ENCODE data around the gene HLA-DQB1. TPM values are rescaled to one million over a fixed set of nuclear protein-coding genes. Genes with fewer than 3 reads are reported as not detected.

The HLA-DQB1 gene
- total and polyA plus RNA-seq, 2 donors (not counting 3 experiments of a cell fraction or from before 2014, with no cell fraction given), result not detected

DNA sequence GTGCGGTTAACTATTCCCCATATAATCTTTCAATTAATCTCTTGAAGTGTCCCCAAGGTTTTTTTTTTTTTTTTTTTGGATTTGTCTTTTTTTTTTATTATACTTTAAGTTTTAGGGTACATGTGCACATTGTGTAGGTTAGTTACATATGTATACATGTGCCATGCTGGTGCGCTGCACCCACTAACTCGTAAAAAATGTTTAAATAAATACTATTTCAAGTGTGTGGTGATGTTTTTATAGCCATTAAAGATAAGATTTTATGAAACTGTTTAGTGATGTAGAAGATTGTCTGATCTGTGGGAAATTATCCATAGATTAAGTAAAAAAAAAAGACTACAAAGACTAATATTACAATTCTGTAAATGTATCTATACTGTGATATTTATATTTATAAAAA, 41.9 kb downstream of the HLA-DQB1 start:
- ChIA-PET CTCF (interaction anchor here (0.6 to 1.0 kb wide), 2 partner anchors 244 to 695 kb away, joined by 4 to 5 read pairs; no protein-coding TSS in a partner anchor), POLR2A (no interaction called here)
- H3K9me3 ChIP-seq (replicated peaks; ENCODE audit: control insufficient read depth, insufficient read depth, low read length), result no peaks in the 10 kb centered on the region
- H2AFZ ChIP-seq (ENCODE audit: low read depth, low read length), result no peak overlapping the region
- H3K4me2 ChIP-seq (ENCODE audit: insufficient read depth, low read length), result no peak overlapping the region
- no peak overlapping the region for H3K27ac ChIP-seq (ENCODE audit: insufficient read depth, low read depth, low read length)
- H3K4me1 ChIP-seq (ENCODE audit: control insufficient read depth, extremely low read depth, insufficient read depth, low read length), result no peaks in the 10 kb centered on the region
- no peak overlapping the region for H3K9ac ChIP-seq (replicated peaks; ENCODE audit: extremely low read depth, insufficient read depth, low read length)
- TF ChIP-seq MYC (IDR thresholded peaks at IDR 0.05; ENCODE audit: low read depth, low read length) (no peak), FOS (IDR thresholded peaks at IDR 0.05; ENCODE audit: borderline replicate concordance, insufficient read depth, low read length) (no peak), POLR2AphosphoS5 (IDR thresholded peaks at IDR 0.05; ENCODE audit: insufficient read depth, low read depth, low read length) (no peak), POLR2A (IDR thresholded peaks at IDR 0.05; ENCODE audit: low read depth, low read length) (no peak), JUN (IDR thresholded peaks at IDR 0.05; ENCODE audit: borderline replicate concordance, insufficient read depth, insufficient read length, low read depth) (no peak)
- TF ChIP-seq, protein P1, sequence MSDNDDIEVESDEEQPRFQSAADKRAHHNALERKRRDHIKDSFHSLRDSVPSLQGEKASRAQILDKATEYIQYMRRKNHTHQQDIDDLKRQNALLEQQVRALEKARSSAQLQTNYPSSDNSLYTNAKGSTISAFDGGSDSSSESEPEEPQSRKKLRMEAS (IDR thresholded peaks at IDR 0.05; ENCODE audit: insufficient read depth, insufficient read length), result no peak
- TF ChIP-seq, protein P2, sequence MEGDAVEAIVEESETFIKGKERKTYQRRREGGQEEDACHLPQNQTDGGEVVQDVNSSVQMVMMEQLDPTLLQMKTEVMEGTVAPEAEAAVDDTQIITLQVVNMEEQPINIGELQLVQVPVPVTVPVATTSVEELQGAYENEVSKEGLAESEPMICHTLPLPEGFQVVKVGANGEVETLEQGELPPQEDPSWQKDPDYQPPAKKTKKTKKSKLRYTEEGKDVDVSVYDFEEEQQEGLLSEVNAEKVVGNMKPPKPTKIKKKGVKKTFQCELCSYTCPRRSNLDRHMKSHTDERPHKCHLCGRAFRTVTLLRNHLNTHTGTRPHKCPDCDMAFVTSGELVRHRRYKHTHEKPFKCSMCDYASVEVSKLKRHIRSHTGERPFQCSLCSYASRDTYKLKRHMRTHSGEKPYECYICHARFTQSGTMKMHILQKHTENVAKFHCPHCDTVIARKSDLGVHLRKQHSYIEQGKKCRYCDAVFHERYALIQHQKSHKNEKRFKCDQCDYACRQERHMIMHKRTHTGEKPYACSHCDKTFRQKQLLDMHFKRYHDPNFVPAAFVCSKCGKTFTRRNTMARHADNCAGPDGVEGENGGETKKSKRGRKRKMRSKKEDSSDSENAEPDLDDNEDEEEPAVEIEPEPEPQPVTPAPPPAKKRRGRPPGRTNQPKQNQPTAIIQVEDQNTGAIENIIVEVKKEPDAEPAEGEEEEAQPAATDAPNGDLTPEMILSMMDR (IDR thresholded peaks at IDR 0.05; ENCODE audit: extremely low read depth in 1 of 2, insufficient read depth in 1 of 2, low read depth in 1 of 2, low read length in 2 of 2), result no peak
- no peaks in the 10 kb centered on the region for H3K79me2 ChIP-seq (ENCODE audit: control insufficient read depth, insufficient read depth, low read length)
- FAIRE-seq (no peak), DNase-seq (ENCODE audit: low read depth, low spot score) (no peak)
- H3K36me3 ChIP-seq (ENCODE audit: control insufficient read depth in 2 of 2, extremely low read depth in 1 of 2, insufficient read depth in 2 of 2, low read length in 2 of 2), result no peaks in the 10 kb centered on the region
- no peak overlapping the region for H3K4me3 ChIP-seq (replicated peaks in 1 of 3; ENCODE audit: insufficient read depth in 1 of 3, low read depth in 1 of 3, low read length in 3 of 3)
- H3K27me3 ChIP-seq (ENCODE audit: control insufficient read depth in 2 of 2, insufficient read depth in 2 of 2, low read length in 2 of 2), result no peaks in the 10 kb centered on the region
- no peaks in the 10 kb centered on the region for H4K20me1 ChIP-seq (replicated peaks; ENCODE audit: control insufficient read depth, extremely low read depth, insufficient read depth, low read length)
- H3K9me1 ChIP-seq (replicated peaks; ENCODE audit: control insufficient read depth, extremely low read depth, insufficient read depth, low read length), result no peaks in the 10 kb centered on the region
- dilution Hi-C loops (cut with MboI; ENCODE audit: extremely low pct_ligation_motif_present, low sequenced_read_pairs) (no loop called here), intact Hi-C loops (cut with micrococcal nuclease) (no loop called here)
- no TSS peak for BruUV-seq (replicated peaks)
